ENCODE data around the gene COMMD8.
"Not testable (repeated sequence)": the region's sequence is repeated elsewhere in the genome, so short reads cannot be mapped to it uniquely, and the experiment has no call there.

Gene COMMD8

DNA sequence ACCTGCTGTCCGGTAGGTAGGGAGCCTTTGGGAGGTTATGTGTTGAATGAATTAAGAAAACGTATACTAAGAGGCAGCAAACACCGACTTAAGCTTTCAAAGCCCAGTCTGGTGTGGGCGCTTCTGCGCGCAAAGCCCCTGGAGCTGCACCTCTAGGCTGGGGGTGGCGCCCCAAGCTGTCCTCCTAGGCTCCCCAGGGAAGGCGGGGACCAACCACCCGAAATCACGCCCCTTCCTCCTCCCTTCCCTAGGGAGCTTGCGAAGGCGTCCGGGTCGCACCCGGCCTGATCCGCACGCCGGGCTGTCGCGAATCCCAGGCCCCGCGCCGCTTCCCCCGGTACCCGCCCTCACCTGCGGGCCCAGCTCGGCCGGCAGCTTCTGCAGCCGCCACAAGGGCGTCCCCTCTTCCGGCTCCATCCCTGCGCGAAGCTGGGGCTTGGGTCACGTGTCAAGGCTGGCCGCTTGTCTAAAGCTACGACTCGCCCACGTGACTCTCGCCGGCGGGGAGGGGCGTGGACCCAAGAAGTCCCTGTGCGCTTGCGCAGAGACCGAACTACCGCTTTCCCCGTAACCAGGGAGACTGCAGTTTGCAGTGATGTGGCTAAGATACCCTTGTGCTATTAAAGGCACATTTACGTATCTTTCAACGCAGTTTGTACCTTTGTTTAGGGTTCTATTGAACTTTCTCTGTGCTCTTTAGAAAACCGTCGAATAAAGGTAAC, at the start of gene COMMD8:
Gene COMMD8 (minus strand): TSS at position 468 of the 722 bp plus-strand sequence. CDS start 51 bp downstream, at position 417.
- DNase-seq: peak; percentile 91 to 96 (median 94)

DNA sequence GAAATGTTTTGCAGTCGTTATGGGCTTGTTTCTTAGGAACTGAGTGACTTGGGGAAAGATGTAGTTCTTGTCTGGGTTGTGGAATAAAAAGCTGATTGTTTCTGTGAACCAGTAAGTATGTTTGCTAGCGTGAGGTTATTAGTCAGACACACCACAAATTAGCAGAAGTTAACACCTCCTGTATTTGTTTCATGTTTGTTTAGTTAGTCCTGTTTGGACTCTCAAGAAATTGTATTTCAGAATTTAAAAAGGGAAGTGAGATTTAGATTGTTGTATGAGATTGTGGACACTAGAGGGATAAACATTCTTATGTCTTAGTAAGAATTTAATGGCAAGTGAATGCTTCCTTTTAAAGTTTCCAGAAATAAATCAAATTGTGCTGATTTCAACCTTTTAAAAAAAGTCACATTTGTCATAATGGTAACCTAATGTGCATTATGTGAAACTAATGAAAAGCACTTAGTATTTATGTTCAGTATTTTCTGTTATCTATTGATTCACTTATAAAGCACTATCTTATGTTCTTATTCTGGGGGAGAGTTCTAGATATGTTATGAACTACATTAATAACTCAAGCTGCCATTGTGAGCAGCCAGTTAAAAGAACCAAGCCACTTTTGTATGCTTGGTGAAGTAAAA, 47.1 kb upstream of the COMMD8 start:
- DNase-seq: no peak

DNA sequence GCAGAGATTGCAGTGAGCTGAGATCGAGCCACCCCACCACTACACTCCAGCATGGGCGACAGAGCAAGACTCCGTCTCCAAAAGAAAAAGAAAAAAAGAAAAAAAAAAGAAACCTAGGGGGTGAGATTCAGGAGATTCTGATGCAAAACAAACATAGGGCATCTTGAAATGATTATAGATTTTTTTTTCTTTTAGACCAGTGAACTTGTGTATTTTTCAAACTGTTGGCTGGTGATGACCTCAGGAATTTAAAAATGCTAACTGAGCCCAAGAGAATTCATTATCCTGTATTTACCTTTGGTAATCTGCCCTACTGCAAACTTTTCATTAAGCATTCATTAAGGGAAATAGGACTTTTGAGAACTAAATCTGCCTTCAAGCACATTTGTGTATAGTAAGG, 42.2 kb upstream of the COMMD8 start:
- DNase-seq: no peak

- DNase-seq: no peak
Observed at GRCh38 chr4:47505147-47505546, 41.6 kb upstream of the COMMD8 start.

- no peak for DNase-seq
Observed at GRCh38 chr4:47500776-47501175, 37.3 kb upstream of the COMMD8 start.

DNA sequence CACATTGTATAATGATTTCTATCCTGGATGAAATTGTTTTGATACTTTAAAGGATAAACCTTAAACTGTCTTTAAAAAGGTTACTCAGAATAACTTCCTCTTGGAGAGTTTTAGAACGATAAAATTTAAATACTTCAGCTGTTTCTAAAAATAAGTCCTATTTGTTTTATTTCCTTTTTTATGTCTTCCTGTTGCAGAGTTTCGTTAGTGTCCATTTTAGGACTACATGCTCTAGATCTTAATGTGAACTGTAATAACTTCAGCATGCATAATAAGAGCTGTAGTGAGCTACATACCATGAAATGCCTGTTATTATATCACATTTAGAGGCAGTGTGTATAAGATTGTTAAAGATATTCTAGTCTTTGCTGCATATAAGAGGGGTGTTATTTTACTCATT, 36.2 kb upstream of the COMMD8 start:
- DNase-seq: no peak

DNA sequence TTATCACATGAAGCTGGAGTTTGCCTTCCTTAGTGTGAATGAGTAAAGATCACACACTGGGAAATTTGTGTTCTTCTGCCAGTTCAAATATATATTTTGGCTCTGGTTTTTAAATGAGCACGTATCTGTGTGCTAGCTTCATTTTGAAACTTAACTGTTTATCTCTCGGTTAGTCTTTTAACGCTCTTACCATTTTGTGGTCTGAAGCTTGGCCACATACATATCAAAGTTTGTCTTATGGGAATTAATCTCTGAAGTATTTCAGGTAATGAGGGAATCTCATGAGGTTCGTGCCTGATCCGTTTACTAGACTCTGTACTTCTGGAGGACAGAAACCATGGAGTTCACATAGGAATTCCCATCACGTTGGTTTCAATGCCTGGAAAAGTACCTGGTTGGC, 35.4 kb upstream of the COMMD8 start:
- no peak for DNase-seq

DNA sequence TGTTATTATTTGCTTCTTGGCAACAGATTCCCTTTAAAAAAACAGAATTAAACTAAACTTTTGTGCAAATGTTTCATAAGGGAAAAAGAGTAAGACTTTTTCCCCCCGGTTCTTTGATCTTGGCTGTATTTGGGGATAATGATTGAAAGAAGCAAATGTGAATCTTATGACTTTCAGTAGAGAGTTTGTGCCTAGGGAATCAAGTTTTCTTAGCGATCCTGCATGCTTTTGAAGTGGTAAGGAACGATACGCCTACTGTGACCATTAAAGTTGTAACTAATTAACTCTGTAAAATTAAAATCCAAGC, 30.6 kb upstream of the COMMD8 start:
- DNase-seq: no peak

DNA sequence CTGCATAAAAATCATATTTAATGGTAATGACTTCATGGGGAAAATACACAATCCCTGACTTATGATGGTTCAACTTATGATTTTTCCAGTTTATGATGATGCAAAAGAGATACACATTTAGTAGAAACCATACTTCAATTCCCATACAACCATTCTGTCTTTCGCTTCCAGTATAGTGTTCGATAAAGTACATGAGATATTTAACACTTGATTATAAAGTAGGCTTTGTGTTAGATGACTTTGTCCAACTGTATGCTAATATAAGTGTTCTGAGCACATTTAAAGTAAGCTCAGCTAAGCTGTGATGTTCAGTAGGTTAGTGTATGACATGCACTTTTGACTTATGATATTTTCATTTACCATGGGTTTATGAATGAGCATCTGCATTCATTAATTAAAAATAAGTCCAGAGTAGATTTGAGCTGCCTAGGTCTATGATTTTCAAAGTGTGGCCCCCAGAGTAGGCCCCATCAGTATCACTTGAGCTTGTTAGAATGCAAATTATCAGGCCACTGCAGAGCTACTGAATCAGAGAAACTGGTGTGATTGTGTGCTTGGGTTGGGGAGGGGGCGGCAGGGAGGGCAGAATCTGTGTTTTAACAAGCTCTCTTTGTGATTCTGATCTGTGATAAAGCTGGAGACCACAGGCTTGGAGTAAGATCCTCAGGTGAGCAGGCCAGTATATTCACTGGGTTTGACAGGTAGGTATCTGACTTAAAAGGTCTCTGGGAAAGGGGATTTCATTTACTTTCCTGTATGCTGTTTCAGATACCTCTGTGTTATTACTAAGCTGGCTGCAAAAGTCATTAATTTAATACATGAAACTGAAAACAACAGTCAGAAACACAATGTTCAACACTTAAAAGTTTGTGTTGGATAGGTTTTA, 30.0 kb upstream of the COMMD8 start:
- no peak for DNase-seq

DNA sequence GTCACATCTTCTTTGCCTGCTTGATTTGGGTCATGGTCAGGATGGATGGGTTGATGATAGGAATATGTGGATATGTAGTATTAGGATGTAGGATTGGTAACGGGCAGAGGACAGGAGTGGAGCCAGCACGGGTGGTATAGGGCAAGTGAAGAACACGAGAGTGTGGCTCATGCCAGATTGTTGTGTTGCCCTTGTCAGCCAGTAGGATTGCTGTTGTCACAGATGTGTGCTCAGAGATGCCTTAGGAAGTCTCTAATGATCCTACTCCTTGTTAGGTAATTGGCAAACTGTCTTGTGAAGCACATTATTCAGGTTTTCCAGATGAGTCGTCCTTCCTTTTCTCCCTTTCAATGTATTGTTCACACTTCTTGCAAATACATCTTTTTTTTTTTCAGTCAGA, 27.0 kb upstream of the COMMD8 start:
- DNase-seq: no peak

GRCh38 chr4:47488706-47489105, 25.2 kb upstream of the COMMD8 start:
- no peak for DNase-seq

DNA sequence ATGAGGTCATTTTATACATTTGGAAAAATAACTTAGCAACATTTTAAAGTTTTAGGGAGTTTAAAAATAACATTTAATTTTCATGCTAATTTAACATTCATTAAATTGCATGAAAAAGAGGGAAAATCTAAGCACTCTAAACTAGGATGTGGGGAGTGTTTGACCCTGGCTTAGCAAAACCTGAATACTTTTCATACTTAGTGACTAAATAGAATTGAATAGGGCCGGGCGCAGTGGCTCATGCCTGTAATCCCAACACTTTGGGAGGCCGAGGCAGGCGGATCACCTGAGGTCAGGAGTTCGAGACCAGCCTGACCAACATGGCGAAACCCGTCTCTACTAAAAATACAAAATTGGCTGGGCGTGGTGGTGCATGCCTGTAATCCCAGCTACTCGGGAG, 23.2 kb upstream of the COMMD8 start:
- not testable (repeated sequence) for DNase-seq

GRCh38 chr4:47486231-47486673, 22.8 kb upstream of the COMMD8 start:
- DNase-seq: no peak

DNA sequence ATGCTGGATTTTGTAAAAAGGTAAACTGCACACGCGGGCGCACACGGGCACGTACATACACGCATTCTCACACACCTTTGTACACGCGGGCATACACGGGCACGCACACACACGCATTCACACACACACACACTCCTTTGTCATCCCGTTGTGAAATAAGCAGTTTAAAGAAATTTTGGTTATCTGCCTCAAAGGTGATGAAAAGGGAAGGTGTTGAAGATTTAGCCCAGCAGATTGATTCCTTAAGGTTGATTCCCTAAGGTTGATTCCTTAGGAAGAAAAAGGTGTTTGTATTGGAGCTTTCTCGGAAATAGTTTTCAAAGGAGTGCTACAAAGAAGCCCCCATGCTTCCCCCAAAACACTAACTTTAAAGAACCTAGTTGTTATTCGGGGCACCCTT, 22.3 kb upstream of the COMMD8 start:
- DNase-seq: no peak

DNA sequence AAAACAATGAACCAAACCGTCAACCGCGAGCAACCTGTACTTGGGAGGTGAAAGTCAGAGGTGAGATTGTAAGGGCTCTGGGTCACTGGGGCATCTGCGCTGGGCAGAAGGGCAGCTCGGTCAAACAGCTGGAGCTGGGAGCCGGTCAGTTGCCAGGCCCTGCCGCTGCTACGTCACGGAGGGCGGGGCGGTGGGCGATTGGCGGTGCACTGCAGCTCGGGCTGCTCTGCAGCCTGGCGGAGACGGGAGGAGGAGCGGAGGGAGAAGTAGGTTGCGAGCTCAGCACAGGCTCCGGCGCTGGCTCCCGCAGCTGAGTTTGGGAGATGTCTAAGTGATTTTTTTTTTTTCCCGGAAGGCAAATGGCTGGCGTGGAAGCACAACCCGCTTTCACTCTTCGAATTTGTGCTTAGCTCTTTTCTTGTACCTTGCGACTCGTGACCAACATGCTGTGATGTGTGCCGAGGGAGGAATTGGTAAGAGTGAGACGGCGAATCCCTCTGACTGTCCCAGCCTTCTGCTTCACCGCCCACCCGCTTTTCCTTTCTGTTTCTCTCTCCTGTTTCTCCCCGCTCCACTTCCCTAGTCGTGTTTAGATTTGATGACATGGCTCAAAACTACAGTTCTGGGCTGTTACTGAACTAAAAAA, 21.7 kb upstream of the COMMD8 start, which contains the start of gene ATP10D:
Gene ATP10D (plus strand): TSS at position 229 of the 646 bp plus-strand sequence. CDS start 27,266 bp downstream, outside the sequence.
- DNase-seq: peak; percentile 41 to 70 (median 61)

GRCh38 chr4:47484168-47484567, 20.7 kb upstream of the COMMD8 start:
- DNase-seq: peak in 1 of 6 experiments; percentile 3

GRCh38 chr4:47483745-47484144, 20.2 kb upstream of the COMMD8 start:
- no peak for DNase-seq

DNA sequence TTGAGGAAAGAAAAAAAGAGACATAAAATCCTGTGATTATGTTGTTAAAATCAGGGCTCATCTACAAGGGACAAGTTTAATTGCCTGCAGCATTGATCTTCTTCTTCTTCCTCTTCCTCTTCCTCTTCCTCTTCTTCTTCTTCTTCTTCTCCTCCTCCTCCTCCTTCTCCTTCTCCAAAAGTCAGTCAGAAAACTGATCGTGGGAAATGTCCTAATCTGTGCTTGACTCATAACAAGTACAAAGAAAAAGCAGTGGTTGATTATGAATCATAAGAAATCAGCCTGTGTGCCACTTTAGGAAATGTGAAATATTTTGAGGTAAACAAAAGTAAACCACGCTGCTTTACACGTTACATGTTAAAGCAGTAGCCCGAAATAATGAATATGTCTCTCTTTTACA, 18.8 kb upstream of the COMMD8 start:
- no peak for DNase-seq

- no peak for DNase-seq
Observed at GRCh38 chr4:47478804-47479203, 15.3 kb upstream of the COMMD8 start.

GRCh38 chr4:47475411-47475810, 11.9 kb upstream of the COMMD8 start:
- no peak for DNase-seq

DNA sequence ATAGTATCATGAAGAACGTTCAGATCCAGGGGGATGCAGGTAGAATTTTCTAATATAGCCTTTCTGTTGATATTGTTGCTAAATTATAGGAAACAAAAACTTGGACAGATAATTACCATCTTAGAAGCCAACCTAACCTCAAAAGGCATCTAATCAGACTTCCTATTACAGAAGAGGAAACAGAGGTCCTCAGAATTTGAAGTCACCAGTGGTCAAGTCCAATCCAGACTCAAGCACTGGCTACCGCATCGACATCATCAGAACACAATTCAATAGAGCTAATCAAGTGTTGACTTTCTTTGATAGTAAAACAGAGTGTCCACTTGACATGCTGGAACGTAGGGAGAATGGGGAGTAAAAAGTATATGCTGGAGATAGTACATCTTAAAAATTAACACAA, 11.3 kb upstream of the COMMD8 start:
- DNase-seq: no peak

GRCh38 chr4:47473141-47473750, 9.7 kb upstream of the COMMD8 start:
- DNase-seq: no peak

GRCh38 chr4:47471591-47471990, 8.1 kb upstream of the COMMD8 start:
- DNase-seq: no peak
